H7 (cell line): ENCODE data around the gene NTS. TPM values are rescaled to one million over a fixed set of nuclear protein-coding genes. Genes with fewer than 3 reads are reported as not detected.

ENCODE experiments used
- DNase-seq: peaks from one replicate; pipeline ENCODE4 v3.0.0; 2012
- H3K27me3 ChIP-seq: 2 replicates; pipeline ENCODE4 v1.6.0; 2011; ENCODE audit warnings: mild to moderate bottlenecking, low read length; ENCODE audit not compliant: control insufficient read depth, insufficient read depth
- H3K36me3 ChIP-seq: replicated peaks from 2 replicates; pipeline ENCODE4 v1.5.1; 2011; ENCODE audit warnings: low read length; ENCODE audit not compliant: control insufficient read depth, insufficient read depth
- H3K4me3 ChIP-seq: 2 replicates; pipeline ENCODE4 v1.5.1; 2011; ENCODE audit warnings: low read depth, mild to moderate bottlenecking, control low read depth, low read length, moderate library complexity; ENCODE audit not compliant: insufficient read depth
- total RNA-seq: library from RNA; depleted of rRNA; stranded (reverse); fragments of >200 nt; shearing (Covaris generic); gene quantifications from 2 replicates; pipeline ENCODE4 v1.2.3, GENCODE V29; 2014; rRNA removed

NTS gene
- 219 and 319 TPM in 2 replicates for total RNA-seq

GRCh38 chr12:85874031-85874461, at the start of gene NTS:
TSS of gene NTS (plus strand) at chr12:85874295. CDS start at chr12:85874404, 109 bp downstream.
- Histone ChIP-seq H3K4me3 (peak within 1 kb of the TSS; percentile 29), H3K36me3 (no peaks in the 10 kb centered on the region), H3K27me3 (no peaks in the 10 kb centered on the region)
- no peak for DNase-seq

GRCh38 chr12:85825746-85826145, 48.3 kb upstream of the NTS start:
- no peak overlapping the region for H3K4me3 ChIP-seq
- DNase-seq, result no peak
- H3K36me3 ChIP-seq, result no peaks in the 10 kb centered on the region
- no peaks in the 10 kb centered on the region for H3K27me3 ChIP-seq

GRCh38 chr12:85828576-85828975, 45.5 kb upstream of the NTS start:
- Histone ChIP-seq H3K4me3 (no peak overlapping the region), H3K36me3 (no peaks in the 10 kb centered on the region), H3K27me3 (no peaks in the 10 kb centered on the region)
- no peak for DNase-seq

GRCh38 chr12:85829391-85829790, 44.7 kb upstream of the NTS start:
- no peaks in the 10 kb centered on the region for H3K36me3 ChIP-seq
- H3K4me3 ChIP-seq, result no peak overlapping the region
- no peak for DNase-seq
- no peaks in the 10 kb centered on the region for H3K27me3 ChIP-seq

- Histone ChIP-seq H3K27me3 (no peaks in the 10 kb centered on the region), H3K36me3 (no peaks in the 10 kb centered on the region), H3K4me3 (no peak overlapping the region)
- DNase-seq, result no peak
These were observed 42.6 kb upstream of the NTS start for GRCh38 chr12:85831327-85831990.

- H3K36me3 ChIP-seq, result no peaks in the 10 kb centered on the region
- no peak for DNase-seq
- H3K27me3 ChIP-seq, result no peaks in the 10 kb centered on the region
- H3K4me3 ChIP-seq, result no peak overlapping the region
These were observed 40.5 kb upstream of the NTS start for GRCh38 chr12:85833579-85833978.

- Histone ChIP-seq H3K36me3 (no peaks in the 10 kb centered on the region), H3K4me3 (no peak overlapping the region), H3K27me3 (no peaks in the 10 kb centered on the region)
- DNase-seq, result no peak
These were observed 39.7 kb upstream of the NTS start for GRCh38 chr12:85834378-85834777.

GRCh38 chr12:85835426-85836196, 38.5 kb upstream of the NTS start:
- no peak for DNase-seq
- no peaks in the 10 kb centered on the region for H3K36me3 ChIP-seq
- H3K27me3 ChIP-seq, result no peaks in the 10 kb centered on the region
- H3K4me3 ChIP-seq, result peak overlapping the region; percentile 15; the same call in 1 of the 2 replicates

GRCh38 chr12:85836197-85837090, 37.7 kb upstream of the NTS start, which contains the start of gene RASSF9:
TSS of gene RASSF9 (minus strand) at chr12:85836409. CDS start at chr12:85836201, 208 bp downstream.
- DNase-seq, result no peak
- Histone ChIP-seq H3K27me3 (no peaks in the 10 kb centered on the region), H3K36me3 (no peaks in the 10 kb centered on the region), H3K4me3 (peak within 1 kb of the TSS; percentile 15; the same call in 1 of the 2 replicates)

GRCh38 chr12:85843606-85844310, 30.3 kb upstream of the NTS start:
- DNase-seq, result no peak
- no peaks in the 10 kb centered on the region for H3K27me3 ChIP-seq
- no peak overlapping the region for H3K4me3 ChIP-seq
- H3K36me3 ChIP-seq, result no peaks in the 10 kb centered on the region

GRCh38 chr12:85849344-85849743, 24.8 kb upstream of the NTS start:
- DNase-seq, result no peak
- H3K4me3 ChIP-seq, result no peak overlapping the region

GRCh38 chr12:85855305-85855704, 18.8 kb upstream of the NTS start:
- no peaks in the 10 kb centered on the region for H3K27me3 ChIP-seq
- DNase-seq, result no peak
- no peak overlapping the region for H3K4me3 ChIP-seq
- no peaks in the 10 kb centered on the region for H3K36me3 ChIP-seq

More at GRCh38 chr12:85849344-85849743, 24.8 kb upstream of the NTS start:
- H3K27me3 ChIP-seq, result no peaks in the 10 kb centered on the region
- H3K36me3 ChIP-seq, result no peaks in the 10 kb centered on the region

- Histone ChIP-seq H3K27me3 (no peaks in the 10 kb centered on the region), H3K4me3 (no peak overlapping the region), H3K36me3 (no peaks in the 10 kb centered on the region)
- DNase-seq, result no peak
These were observed 17.1 kb upstream of the NTS start for GRCh38 chr12:85856966-85857365.

GRCh38 chr12:85865890-85866289, 8.2 kb upstream of the NTS start:
- H3K4me3 ChIP-seq, result no peak overlapping the region
- no peak for DNase-seq
- no peaks in the 10 kb centered on the region for H3K27me3 ChIP-seq
- no peaks in the 10 kb centered on the region for H3K36me3 ChIP-seq
